VCaP (cell line): ENCODE results near the gene CD247.

Experiments used
- H3K27ac ChIP-seq: fragments of 450-650 bp; 2 replicates; pipeline ENCODE4 v1.5.1; 2017
- CTCF ChIP-seq: fragments of 450-650 bp; conservative IDR thresholded peaks from 2 replicates; pipeline ENCODE4 v1.5.1; 2017; ENCODE audit warnings: mild to moderate bottlenecking, moderate library complexity

CD247 gene

GRCh38 chr1:167392200-167392696 lies 126.1 kb downstream of the CD247 start:
- H3K27ac ChIP-seq, result no peak overlapping the region
- no peak for TF ChIP-seq CTCF

GRCh38 chr1:167388976-167389375 lies 129.4 kb downstream of the CD247 start:
- no peak overlapping the region for H3K27ac ChIP-seq
- TF ChIP-seq CTCF, result no peak

- no peak overlapping the region for H3K27ac ChIP-seq
- TF ChIP-seq CTCF, result no peak
These were observed 130.9 kb downstream of the CD247 start for GRCh38 chr1:167387251-167387910.
